ENCODE measurements around the gene MANSC4.

Gene MANSC4
- total RNA-seq, result 0 to 0.54 (median 0.29) reads per million in 4 donors

GRCh38 chr12:27779920-27780611 is at the start of gene MANSC4, which contains the start of gene KLHL42:
Gene MANSC4, minus strand, starts transcription at chr12:27780236. Its CDS starts 8,960 bp downstream, at chr12:27771276.
Gene KLHL42, plus strand, starts transcription at chr12:27780233. Its CDS starts 98 bp downstream, at chr12:27780331.
- peak; percentile 33 to 77 (median 45) for DNase-seq

GRCh38 chr12:27828196-27828595 is 48.2 kb upstream of the MANSC4 start:
- no peak for DNase-seq

GRCh38 chr12:27826076-27826475 is 46.0 kb upstream of the MANSC4 start:
- no peak for DNase-seq

GRCh38 chr12:27824126-27824842 is 44.2 kb upstream of the MANSC4 start:
- peak in 1 of 5 donors; percentile 48 for DNase-seq

- no peak for DNase-seq
Observed at GRCh38 chr12:27823038-27823437, 43.0 kb upstream of the MANSC4 start.

GRCh38 chr12:27822076-27822712 is 42.2 kb upstream of the MANSC4 start:
- peak in 4 of 5 donors; percentile 22 to 90 (median 24) for DNase-seq

GRCh38 chr12:27821259-27821973 is 41.4 kb upstream of the MANSC4 start:
- DNase-seq, result peak in 2 of 5 donors; percentile 13 to 52

GRCh38 chr12:27820564-27820963 is 40.5 kb upstream of the MANSC4 start:
- no peak for DNase-seq

GRCh38 chr12:27818401-27818918 is 38.4 kb upstream of the MANSC4 start:
- no peak for DNase-seq

- no peak for DNase-seq
Observed at GRCh38 chr12:27817766-27818165, 37.7 kb upstream of the MANSC4 start.

GRCh38 chr12:27814851-27815591 is 35.0 kb upstream of the MANSC4 start:
- DNase-seq, result no peak

- no peak for DNase-seq
Observed at GRCh38 chr12:27814411-27814810, 34.4 kb upstream of the MANSC4 start.

- DNase-seq, result no peak
Observed at GRCh38 chr12:27812502-27812901, 32.5 kb upstream of the MANSC4 start.

GRCh38 chr12:27810756-27811155 is 30.7 kb upstream of the MANSC4 start:
- no peak for DNase-seq

GRCh38 chr12:27808841-27809240 is 28.8 kb upstream of the MANSC4 start:
- DNase-seq, result no peak

GRCh38 chr12:27807063-27807703 is 27.1 kb upstream of the MANSC4 start:
- DNase-seq, result no peak

- DNase-seq, result no peak
Observed at GRCh38 chr12:27806259-27806658, 26.2 kb upstream of the MANSC4 start.

- no peak for DNase-seq
Observed at GRCh38 chr12:27805238-27805637, 25.2 kb upstream of the MANSC4 start.

- DNase-seq, result no peak
Observed at GRCh38 chr12:27802936-27803335, 22.9 kb upstream of the MANSC4 start.

GRCh38 chr12:27802511-27802910 is 22.5 kb upstream of the MANSC4 start:
- DNase-seq, result no peak

GRCh38 chr12:27801630-27802029 is 21.6 kb upstream of the MANSC4 start:
- DNase-seq, result no peak
